Nephron progenitor cell (in vitro differentiated cells): ENCODE results near the gene STARD7.
"Not testable (repeated sequence)": the region's sequence is repeated elsewhere in the genome, so short reads cannot be mapped to it uniquely, and the experiment has no call there.

Experiments
- DNase-seq: peaks from one replicate; pipeline ENCODE4 v3.0.0; 2021
- H3K27ac Mint-ChIP-seq: 2 replicates; pipeline ENCODE4 v1.8.0; 2021; ENCODE audit warnings: mild to moderate bottlenecking, moderate library complexity, mixed read lengths
- H3K27me3 Mint-ChIP-seq: 2 replicates; pipeline ENCODE4 v1.8.0; 2021; ENCODE audit warnings: mild to moderate bottlenecking, low read depth, mixed read lengths; ENCODE audit not compliant: poor library complexity
- H3K36me3 Mint-ChIP-seq: 2 replicates; pipeline ENCODE4 v1.8.0; 2021; ENCODE audit warnings: low read depth, mixed read lengths
- H3K4me1 Mint-ChIP-seq: 2 replicates; pipeline ENCODE4 v1.8.0; 2021; ENCODE audit warnings: mixed read lengths
- H3K4me3 Mint-ChIP-seq: 2 replicates; pipeline ENCODE4 v1.8.0; 2021; ENCODE audit warnings: mild to moderate bottlenecking, moderate library complexity, mixed read lengths
- H3K9me3 Mint-ChIP-seq: 2 replicates; pipeline ENCODE4 v1.8.0; 2021; ENCODE audit warnings: mild to moderate bottlenecking, moderate library complexity, mixed read lengths
- TF ChIP-seq, protein P1 (sequence below): fragments of 200-600 bp; sonication (generic); IDR thresholded peaks from 2 replicates; pipeline ENCODE4 v1.5.0; 2021; ENCODE audit warnings: antibody characterized with exemption

STARD7 gene

GRCh38 chr2:96231316-96231715 is 22.7 kb upstream of the STARD7 start:
- H3K27ac Mint-ChIP-seq, result no peak overlapping the region
- H3K9me3 Mint-ChIP-seq, result no peaks in the 10 kb centered on the region
- no peaks in the 10 kb centered on the region for H3K4me1 Mint-ChIP-seq
- no peaks in the 10 kb centered on the region for H3K27me3 Mint-ChIP-seq
- TF ChIP-seq, protein P1, sequence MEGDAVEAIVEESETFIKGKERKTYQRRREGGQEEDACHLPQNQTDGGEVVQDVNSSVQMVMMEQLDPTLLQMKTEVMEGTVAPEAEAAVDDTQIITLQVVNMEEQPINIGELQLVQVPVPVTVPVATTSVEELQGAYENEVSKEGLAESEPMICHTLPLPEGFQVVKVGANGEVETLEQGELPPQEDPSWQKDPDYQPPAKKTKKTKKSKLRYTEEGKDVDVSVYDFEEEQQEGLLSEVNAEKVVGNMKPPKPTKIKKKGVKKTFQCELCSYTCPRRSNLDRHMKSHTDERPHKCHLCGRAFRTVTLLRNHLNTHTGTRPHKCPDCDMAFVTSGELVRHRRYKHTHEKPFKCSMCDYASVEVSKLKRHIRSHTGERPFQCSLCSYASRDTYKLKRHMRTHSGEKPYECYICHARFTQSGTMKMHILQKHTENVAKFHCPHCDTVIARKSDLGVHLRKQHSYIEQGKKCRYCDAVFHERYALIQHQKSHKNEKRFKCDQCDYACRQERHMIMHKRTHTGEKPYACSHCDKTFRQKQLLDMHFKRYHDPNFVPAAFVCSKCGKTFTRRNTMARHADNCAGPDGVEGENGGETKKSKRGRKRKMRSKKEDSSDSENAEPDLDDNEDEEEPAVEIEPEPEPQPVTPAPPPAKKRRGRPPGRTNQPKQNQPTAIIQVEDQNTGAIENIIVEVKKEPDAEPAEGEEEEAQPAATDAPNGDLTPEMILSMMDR, result no peak
- no peak for DNase-seq
- H3K4me3 Mint-ChIP-seq, result no peak overlapping the region
- no peaks in the 10 kb centered on the region for H3K36me3 Mint-ChIP-seq

GRCh38 chr2:96225016-96225533 is 16.4 kb upstream of the STARD7 start:
- no peaks in the 10 kb centered on the region for H3K9me3 Mint-ChIP-seq
- H3K4me1 Mint-ChIP-seq, result no peaks in the 10 kb centered on the region
- DNase-seq, result no peak
- no peak overlapping the region for H3K4me3 Mint-ChIP-seq
- peak overlapping the region; percentile 6 for H3K27ac Mint-ChIP-seq
- no peaks in the 10 kb centered on the region for H3K27me3 Mint-ChIP-seq
- TF ChIP-seq, protein P1, result no peak
- H3K36me3 Mint-ChIP-seq, result peaks cover 7% of the 10 kb centered on the region

- not testable (repeated sequence) for H3K27me3 Mint-ChIP-seq, H3K4me1 Mint-ChIP-seq, H3K36me3 Mint-ChIP-seq, H3K4me3 Mint-ChIP-seq, H3K9me3 Mint-ChIP-seq, DNase-seq, H3K27ac Mint-ChIP-seq
Observed at GRCh38 chr2:96221106-96221505, 12.5 kb upstream of the STARD7 start.

- DNase-seq, H3K27me3 Mint-ChIP-seq, H3K36me3 Mint-ChIP-seq, H3K9me3 Mint-ChIP-seq, H3K4me1 Mint-ChIP-seq, H3K4me3 Mint-ChIP-seq: not testable (repeated sequence)
- peak overlapping the region; percentile 48 for H3K27ac Mint-ChIP-seq
Observed at GRCh38 chr2:96219959-96220358, 11.3 kb upstream of the STARD7 start.

DNA sequence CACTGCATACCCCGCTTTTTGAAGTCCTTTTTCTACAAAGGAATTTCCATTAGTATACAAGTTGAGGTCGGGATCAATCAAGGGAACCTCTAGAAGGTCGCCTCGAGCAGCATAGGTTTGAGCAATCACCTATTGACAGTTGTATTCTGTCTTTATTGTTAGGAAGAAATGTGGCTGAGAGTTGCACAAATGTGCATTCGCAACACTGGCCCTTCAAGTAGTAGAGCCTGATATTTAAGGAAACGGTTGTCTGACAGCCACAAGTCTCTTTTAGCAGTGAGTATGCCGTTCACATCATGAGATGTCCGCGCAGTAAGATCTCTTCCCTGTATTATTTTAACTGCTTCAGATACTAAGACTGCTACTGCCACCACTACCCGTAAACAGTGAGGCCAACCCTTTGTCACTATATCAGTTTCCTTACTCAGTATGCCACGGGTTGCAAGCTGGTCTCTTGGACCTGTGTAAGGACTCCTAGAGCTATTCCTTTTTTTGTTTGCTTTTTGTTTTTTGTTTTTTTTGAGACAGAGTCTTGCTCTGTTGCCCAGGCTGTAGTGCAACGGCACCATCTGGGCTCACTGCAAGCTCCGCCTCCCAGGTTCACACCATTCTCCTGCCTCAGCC is 10.0 kb upstream of the STARD7 start:
- H3K4me1 Mint-ChIP-seq, result no peaks in the 10 kb centered on the region
- no peaks in the 10 kb centered on the region for H3K9me3 Mint-ChIP-seq
- H3K4me3 Mint-ChIP-seq, result no peak overlapping the region
- H3K36me3 Mint-ChIP-seq, result peaks cover 8% of the 10 kb centered on the region
- no peak overlapping the region for H3K27ac Mint-ChIP-seq
- no peak for DNase-seq
- TF ChIP-seq, protein P1, result no peak
- no peaks in the 10 kb centered on the region for H3K27me3 Mint-ChIP-seq

- Mint-ChIP-seq H3K4me3 (no peak overlapping the region), H3K27me3 (no peaks in the 10 kb centered on the region), H3K4me1 (peaks cover 15% of the 10 kb centered on the region), H3K27ac (no peak overlapping the region), H3K36me3 (peaks cover 4% of the 10 kb centered on the region), H3K9me3 (no peaks in the 10 kb centered on the region)
- TF ChIP-seq, protein P1, result no peak
- no peak for DNase-seq
Observed at GRCh38 chr2:96214554-96214953, 5.9 kb upstream of the STARD7 start.

DNA sequence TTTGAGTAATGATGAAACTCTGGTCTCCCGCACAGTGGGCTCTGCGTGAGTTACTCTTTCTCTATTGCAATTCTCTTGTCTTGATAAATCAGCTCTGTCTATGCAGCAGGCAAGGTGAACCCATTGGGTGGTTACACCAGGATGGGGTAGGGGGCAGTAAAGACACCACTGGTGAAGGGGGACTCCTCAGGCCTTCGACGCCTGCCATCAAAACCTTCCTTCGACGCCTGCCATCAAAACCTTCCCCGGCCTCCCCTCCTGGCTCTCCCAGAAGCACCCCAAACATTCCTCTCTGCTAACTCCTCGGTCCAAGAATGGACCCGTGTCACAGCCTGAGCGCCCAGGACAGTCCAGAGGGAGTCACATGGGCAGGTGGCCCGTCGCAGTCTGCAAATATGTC is 4.8 kb upstream of the STARD7 start:
- no peaks in the 10 kb centered on the region for H3K27me3 Mint-ChIP-seq

More for the DNA sequence above, 4.8 kb upstream of the STARD7 start:
- DNase-seq, result no peak
- H3K4me3 Mint-ChIP-seq, result no peak overlapping the region
- no peaks in the 10 kb centered on the region for H3K9me3 Mint-ChIP-seq
- TF ChIP-seq, protein P1, result no peak
- no peak overlapping the region for H3K27ac Mint-ChIP-seq
- H3K4me1 Mint-ChIP-seq, result peaks cover 23% of the 10 kb centered on the region
- peaks cover 4% of the 10 kb centered on the region for H3K36me3 Mint-ChIP-seq
